A549 (cell line): ENCODE results near the gene ABTB1.

Experiments used
- CBX2 ChIP-seq: fragments of 200-600 bp; sonication (generic); IDR thresholded peaks from 2 replicates; pipeline ENCODE4 v1.6.1; 2016; ENCODE audit warnings: low read depth, mild to moderate bottlenecking, borderline replicate concordance
- EP300 ChIP-seq, 2 experiments: fragments of >200 bp; sonication (Bioruptor Twin); formaldehyde crosslinking; IDR thresholded peaks; 2 replicates in 1 of 2; 3 replicates in 1 of 2; pipeline ENCODE4 v1.6.1; 2016 to 2017
- SMC3 ChIP-seq: fragments of >200 bp; sonication (Bioruptor Twin); formaldehyde crosslinking; IDR thresholded peaks from 3 replicates; pipeline ENCODE4 v1.6.1; 2018; ENCODE audit warnings: inconsistent platforms

DNA sequence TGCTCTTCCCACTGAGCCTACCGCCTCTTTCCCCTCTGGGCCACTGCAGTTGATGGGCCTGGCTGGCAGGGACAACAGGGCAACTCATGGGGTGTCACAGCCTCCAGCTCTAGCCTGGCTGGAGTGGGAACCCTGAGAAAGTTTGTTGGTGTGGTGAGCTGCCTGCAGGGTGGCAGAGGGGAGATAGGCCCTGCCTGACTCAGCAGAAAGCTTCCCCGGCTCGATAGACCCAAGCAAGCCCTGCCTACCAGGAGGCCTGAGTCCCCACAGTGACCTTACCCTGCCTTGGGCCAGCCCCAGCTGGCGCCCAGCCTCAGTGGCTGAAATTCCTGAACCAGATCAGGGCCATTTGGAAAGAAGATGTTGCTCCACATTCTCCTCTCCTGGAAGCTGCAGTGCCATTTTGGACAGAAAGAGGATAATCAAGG, 29.4 kb downstream of the ABTB1 start:
- TF ChIP-seq SMC3, result no peak
- no peak for TF ChIP-seq CBX2
- TF ChIP-seq EP300 (IDR thresholded peaks at IDR 0.05), result no peak
